HG02885 (cell line): ENCODE data around the gene MOCOS.
"Not testable (repeated sequence)": the region's sequence is repeated elsewhere in the genome, so short reads cannot be mapped to it uniquely, and the experiment has no call there.

ENCODE experiments used
- ATAC-seq: cut with Tn5 transposase; IDR thresholded peaks from one replicate; pipeline ENCODE4 v1.9.1; 2021; ENCODE audit warnings: mild to moderate bottlenecking; ENCODE audit not compliant: unreplicated experiment, poor library complexity

Gene MOCOS

GRCh38 chr18:36187193-36187825 is at the start of gene MOCOS:
Gene MOCOS, plus strand, starts transcription at chr18:36187497. Its CDS starts 43 bp downstream, at chr18:36187540.
- peak; percentile 84 for ATAC-seq

- ATAC-seq = no peak
Measured at GRCh38 chr18:36139245-36139644, 48.1 kb upstream of the MOCOS start.

GRCh38 chr18:36141576-36141975 is 45.7 kb upstream of the MOCOS start:
- ATAC-seq = no peak

GRCh38 chr18:36142751-36143150 is 44.5 kb upstream of the MOCOS start:
- ATAC-seq = no peak

GRCh38 chr18:36143391-36143790 is 43.9 kb upstream of the MOCOS start:
- no peak for ATAC-seq

- peak; percentile 98 for ATAC-seq
Measured at GRCh38 chr18:36149514-36150289, 37.6 kb upstream of the MOCOS start.

- ATAC-seq = no peak
Measured at GRCh38 chr18:36152781-36153180, 34.5 kb upstream of the MOCOS start.

GRCh38 chr18:36153203-36153602 is 34.1 kb upstream of the MOCOS start:
- no peak for ATAC-seq

- ATAC-seq = no peak
Measured at GRCh38 chr18:36153771-36154170, 33.5 kb upstream of the MOCOS start.

- no peak for ATAC-seq
Measured at GRCh38 chr18:36155851-36156757, 31.2 kb upstream of the MOCOS start.

- ATAC-seq = no peak
Measured at GRCh38 chr18:36157441-36157840, 29.9 kb upstream of the MOCOS start.

GRCh38 chr18:36158266-36158867 is 28.9 kb upstream of the MOCOS start:
- no peak for ATAC-seq

- no peak for ATAC-seq
Measured at GRCh38 chr18:36160959-36161371, 26.3 kb upstream of the MOCOS start.

- ATAC-seq = no peak
Measured at GRCh38 chr18:36162981-36163380, 24.3 kb upstream of the MOCOS start.

GRCh38 chr18:36167692-36168218 is 19.5 kb upstream of the MOCOS start:
- ATAC-seq = no peak

GRCh38 chr18:36168296-36168695 is 19.0 kb upstream of the MOCOS start:
- ATAC-seq = not testable (repeated sequence)

GRCh38 chr18:36169938-36170337 is 17.4 kb upstream of the MOCOS start:
- ATAC-seq = no peak

- ATAC-seq = no peak
Measured at GRCh38 chr18:36175481-36175880, 11.8 kb upstream of the MOCOS start.

- no peak for ATAC-seq
Measured at GRCh38 chr18:36176177-36176584, 11.1 kb upstream of the MOCOS start.

- ATAC-seq = no peak
Measured at GRCh38 chr18:36176711-36177110, 10.6 kb upstream of the MOCOS start.
